ENCODE measurements around the gene EXD2.

GRCh38 chr14:69288956-69289705 is 97.8 kb downstream of the EXD2 start:
- TF ChIP-seq, protein P1, sequence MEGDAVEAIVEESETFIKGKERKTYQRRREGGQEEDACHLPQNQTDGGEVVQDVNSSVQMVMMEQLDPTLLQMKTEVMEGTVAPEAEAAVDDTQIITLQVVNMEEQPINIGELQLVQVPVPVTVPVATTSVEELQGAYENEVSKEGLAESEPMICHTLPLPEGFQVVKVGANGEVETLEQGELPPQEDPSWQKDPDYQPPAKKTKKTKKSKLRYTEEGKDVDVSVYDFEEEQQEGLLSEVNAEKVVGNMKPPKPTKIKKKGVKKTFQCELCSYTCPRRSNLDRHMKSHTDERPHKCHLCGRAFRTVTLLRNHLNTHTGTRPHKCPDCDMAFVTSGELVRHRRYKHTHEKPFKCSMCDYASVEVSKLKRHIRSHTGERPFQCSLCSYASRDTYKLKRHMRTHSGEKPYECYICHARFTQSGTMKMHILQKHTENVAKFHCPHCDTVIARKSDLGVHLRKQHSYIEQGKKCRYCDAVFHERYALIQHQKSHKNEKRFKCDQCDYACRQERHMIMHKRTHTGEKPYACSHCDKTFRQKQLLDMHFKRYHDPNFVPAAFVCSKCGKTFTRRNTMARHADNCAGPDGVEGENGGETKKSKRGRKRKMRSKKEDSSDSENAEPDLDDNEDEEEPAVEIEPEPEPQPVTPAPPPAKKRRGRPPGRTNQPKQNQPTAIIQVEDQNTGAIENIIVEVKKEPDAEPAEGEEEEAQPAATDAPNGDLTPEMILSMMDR (IDR thresholded peaks at IDR 0.05 in 8 of 11, conservative IDR thresholded peaks at IDR 0.05 in 3 of 11), result no peak
- TF ChIP-seq POLR2A (IDR thresholded peaks at IDR 0.05) (no peak), POLR2AphosphoS5 (IDR thresholded peaks at IDR 0.05) (no peak)
